GM13976 (cell line): Measurements from ENCODE around the gene PSMD6.

Experiments used
- DNase-seq: peaks from one replicate; pipeline ENCODE4 v3.0.0; 2012; ENCODE audit warnings: low spot score
- CTCF ChIP-seq: IDR thresholded peaks from 2 replicates; pipeline ENCODE4 v1.5.1; 2012; ENCODE audit warnings: borderline replicate concordance, mild to moderate bottlenecking; ENCODE audit not compliant: insufficient read depth; ENCODE audit errors: extremely low read depth, missing control alignments, control extremely low read depth
- in situ Hi-C: fragments of 300-500 bp; cut with MboI; formaldehyde crosslinking; loops from one replicate; pipeline ENCODE4 v1.12.0; 2022; ENCODE audit warnings: low sequenced_read_pairs, mixed read lengths, inconsistent platforms; ENCODE audit not compliant: unreplicated experiment

Gene PSMD6

GRCh38 chr3:64019879-64020278 is 3.4 kb downstream of the PSMD6 start:
- TF ChIP-seq CTCF = no peak
- in situ Hi-C loops = loop anchor here (10.0 kb wide), 1 partner anchor 445 kb away; no protein-coding TSS in a partner anchor
- no peak for DNase-seq

- no peak for TF ChIP-seq CTCF
- no peak for DNase-seq
- in situ Hi-C loops = no loop called here
These were observed 4.0 kb downstream of the PSMD6 start for GRCh38 chr3:64019271-64019670.

- in situ Hi-C loops = no loop called here
- no peak for DNase-seq
These were observed 6.2 kb downstream of the PSMD6 start for GRCh38 chr3:64016941-64017620.

GRCh38 chr3:64011685-64012084 is 11.6 kb downstream of the PSMD6 start:
- no peak for TF ChIP-seq CTCF
- DNase-seq = no peak
- in situ Hi-C loops = no loop called here

More at GRCh38 chr3:64016941-64017620, 6.2 kb downstream of the PSMD6 start:
- TF ChIP-seq CTCF = no peak

- in situ Hi-C loops = no loop called here
- DNase-seq = no peak
- no peak for TF ChIP-seq CTCF
These were observed 13.1 kb downstream of the PSMD6 start for GRCh38 chr3:64010199-64010598.

- no peak for DNase-seq
- no peak for TF ChIP-seq CTCF
- in situ Hi-C loops = no loop called here
These were observed 13.8 kb downstream of the PSMD6 start for GRCh38 chr3:64009528-64009927.
